ENCODE results near the gene HDAC11.
"Not testable (repeated sequence)": the region's sequence is repeated elsewhere in the genome, so short reads cannot be mapped to it uniquely, and the experiment has no call there.

HDAC11 gene

DNA sequence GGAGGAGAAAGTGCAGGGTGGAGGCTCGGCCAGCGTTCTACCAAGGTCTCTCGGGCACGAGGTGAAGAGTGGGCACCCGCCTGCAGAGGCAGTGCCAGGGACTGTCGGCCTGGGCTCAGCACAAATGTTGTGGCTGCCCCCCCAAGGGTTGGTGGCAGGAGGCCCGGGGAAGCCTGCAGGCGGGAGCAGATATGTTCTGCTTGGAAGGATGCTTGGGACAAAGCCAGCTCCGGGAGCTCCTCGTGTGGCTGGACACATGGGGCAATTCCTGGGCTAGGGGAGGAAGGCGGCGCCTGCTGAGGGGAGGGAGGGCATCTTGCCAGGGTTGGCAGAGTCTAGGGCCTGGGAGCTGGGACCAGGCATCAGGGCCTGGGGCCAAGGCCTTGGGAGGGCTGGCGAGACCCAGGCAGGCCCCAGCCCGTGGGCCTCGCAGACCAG, 38.4 kb downstream of the HDAC11 start:
- FAIRE-seq (no peak), DNase-seq (ENCODE audit: extremely low spot score, insufficient read length, low read depth) (no peak)

DNA sequence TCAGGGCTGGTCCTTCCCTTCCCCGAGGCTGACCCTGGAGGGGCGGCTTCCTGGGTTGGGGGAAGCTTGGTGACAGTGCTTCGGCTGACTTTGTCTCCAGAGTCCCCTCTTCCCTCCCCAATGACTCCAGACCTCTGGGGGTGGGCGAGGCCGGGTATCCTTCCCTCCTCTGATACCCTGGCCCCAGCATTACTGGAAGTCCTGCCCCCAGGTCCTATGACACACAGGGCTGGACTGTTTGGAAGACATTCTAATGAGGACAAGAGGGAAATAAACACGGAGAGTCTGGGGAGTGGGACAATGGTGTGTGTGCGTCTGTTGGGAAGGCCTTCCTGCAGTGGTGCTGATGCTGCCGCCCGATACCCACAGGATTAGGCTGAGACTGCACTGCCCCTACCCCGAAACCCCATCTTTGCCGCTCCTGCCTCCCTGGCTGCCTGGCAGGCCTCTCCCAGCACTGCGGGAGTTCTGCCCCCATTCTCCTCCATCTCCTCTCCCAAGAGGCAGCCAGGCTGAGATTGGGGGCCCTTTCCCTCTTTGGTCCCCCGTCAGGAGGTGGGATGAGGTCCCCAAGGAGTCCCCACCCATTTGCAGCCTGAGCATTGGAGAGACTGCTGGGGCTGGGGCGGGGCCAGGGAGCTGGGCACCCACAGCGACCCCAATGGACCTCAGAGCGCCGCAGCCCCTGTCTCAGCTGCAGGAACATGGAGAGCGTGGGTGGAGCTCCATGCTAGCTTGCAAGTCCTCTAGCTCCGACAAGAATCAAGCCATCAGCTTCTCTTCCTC, 39.1 kb downstream of the HDAC11 start:
- FAIRE-seq (no peak), DNase-seq (ENCODE audit: extremely low spot score, insufficient read length, low read depth) (no peak)

DNA sequence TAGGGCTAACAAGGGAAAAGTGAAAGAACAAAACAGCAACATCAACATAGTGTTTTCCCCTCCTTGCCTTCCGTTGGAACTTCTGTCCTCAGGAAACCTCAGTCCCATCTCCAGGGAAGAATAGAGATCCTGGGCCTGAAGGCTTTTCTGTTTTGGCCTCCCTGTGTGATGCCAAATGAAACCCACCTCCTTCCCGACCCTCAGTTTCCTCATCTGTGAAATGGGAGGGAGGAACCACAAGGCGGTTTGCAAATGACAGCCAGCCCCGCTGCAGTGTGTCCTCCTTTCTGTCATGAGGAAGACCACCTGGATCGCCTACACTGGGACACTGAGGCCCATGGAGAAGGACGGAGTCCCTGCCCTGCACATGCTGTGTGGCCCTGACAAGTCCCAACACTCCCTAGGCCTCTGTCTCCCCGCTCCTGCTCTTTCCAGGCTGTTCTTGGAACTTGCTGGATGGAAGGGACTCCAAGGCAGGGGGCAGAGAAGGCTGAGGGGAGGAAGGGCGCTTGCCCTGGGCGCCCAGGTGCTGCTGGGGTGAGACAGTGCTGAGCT, 40.3 kb downstream of the HDAC11 start:
- DNase-seq (ENCODE audit: extremely low spot score, insufficient read length, low read depth): no peak
- FAIRE-seq: no peak

DNA sequence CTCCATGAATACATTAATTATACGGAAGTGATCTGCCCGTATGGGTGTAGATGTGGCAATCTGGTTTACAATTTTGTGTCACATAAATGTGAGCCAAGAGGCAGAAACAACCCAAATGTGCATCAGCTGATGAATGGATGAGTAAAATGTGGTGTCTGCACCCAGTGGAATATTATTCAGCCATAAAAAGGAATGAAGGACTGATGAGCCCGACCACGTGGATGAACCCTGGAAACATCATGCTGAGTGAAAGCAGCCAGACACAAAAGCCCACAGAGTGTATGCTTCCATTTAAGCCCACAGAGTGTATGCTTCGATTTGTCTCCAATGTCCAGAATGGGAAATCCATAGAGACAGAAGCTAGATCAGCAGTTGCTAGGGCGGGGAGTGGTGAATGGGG, 41.2 kb downstream of the HDAC11 start:
- FAIRE-seq (no peak), DNase-seq (ENCODE audit: extremely low spot score, insufficient read length, low read depth) (no peak)

DNA sequence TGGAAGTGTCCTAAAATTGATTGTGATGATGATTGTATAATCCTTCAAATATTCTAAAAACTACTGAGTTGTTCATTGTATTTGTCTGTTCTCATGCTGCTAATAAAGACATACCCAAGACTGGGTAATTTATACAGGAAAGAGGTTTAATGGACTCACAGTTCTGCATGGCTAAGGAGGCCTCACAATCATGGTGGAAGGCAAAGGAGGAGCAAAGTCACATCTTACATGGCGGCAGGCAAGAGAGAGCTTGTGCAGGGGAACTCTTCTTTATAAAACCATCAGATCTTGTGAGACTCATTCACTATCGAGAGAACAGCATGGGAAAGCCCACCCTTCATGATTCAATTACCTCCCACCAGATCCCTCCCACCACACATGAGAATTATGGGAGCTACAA, 41.6 kb downstream of the HDAC11 start:
- not testable (repeated sequence) for DNase-seq (ENCODE audit: extremely low spot score, insufficient read length, low read depth); FAIRE-seq

DNA sequence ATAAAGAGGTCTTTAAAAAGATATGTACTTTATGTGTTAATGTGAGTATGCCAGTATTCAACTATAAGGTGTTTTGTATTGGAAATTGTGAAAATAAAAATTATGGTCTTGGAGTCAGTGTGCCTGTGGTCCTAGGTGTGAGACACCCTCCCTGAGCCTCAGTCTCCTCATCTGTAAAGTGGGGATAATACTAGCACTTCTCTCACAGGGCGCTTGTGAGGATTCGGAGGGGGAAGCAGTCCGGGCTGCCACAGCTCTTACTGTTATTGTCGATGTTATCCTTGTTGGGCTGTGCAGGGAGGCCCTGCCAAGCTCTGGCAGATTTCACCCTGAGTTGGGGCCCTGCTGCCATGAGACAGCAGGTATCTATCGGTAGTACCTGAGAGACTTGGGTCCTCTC, 42.1 kb downstream of the HDAC11 start:
- FAIRE-seq (no peak), DNase-seq (ENCODE audit: extremely low spot score, insufficient read length, low read depth) (no peak)

DNA sequence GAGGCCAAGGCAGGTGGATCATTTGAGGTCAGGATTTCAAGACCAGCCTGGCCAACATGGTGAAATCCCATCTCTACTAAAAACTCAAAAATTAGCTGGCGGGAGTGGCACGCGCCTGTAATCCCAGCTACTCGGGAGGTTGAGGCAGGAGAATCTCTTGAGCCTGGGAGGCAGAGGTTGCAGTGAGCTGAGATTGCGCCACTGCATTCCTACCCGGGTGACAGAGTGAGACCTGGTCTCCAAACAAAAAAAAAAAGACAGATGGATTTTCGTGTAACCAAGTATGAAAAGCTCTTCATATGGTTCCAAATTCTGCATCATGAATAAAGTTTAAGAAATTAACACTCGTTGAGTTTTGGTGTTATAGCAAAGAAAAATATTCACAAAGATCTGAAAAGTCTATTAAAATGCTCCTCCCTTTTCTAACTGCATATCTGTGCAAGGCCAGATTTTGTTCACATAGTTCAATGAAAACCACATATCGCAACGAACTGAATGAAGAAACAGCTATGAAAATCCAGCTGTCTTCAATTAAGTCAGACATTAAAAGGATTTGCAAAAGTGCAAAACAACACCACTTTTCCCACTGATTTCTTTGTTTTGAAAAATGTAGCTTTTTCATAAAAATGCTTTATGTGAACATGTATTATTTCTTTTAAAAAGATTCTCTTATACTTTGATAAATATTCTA, 45.0 kb downstream of the HDAC11 start:
- no peak for FAIRE-seq
- no peak for DNase-seq (ENCODE audit: extremely low spot score, insufficient read length, low read depth)

DNA sequence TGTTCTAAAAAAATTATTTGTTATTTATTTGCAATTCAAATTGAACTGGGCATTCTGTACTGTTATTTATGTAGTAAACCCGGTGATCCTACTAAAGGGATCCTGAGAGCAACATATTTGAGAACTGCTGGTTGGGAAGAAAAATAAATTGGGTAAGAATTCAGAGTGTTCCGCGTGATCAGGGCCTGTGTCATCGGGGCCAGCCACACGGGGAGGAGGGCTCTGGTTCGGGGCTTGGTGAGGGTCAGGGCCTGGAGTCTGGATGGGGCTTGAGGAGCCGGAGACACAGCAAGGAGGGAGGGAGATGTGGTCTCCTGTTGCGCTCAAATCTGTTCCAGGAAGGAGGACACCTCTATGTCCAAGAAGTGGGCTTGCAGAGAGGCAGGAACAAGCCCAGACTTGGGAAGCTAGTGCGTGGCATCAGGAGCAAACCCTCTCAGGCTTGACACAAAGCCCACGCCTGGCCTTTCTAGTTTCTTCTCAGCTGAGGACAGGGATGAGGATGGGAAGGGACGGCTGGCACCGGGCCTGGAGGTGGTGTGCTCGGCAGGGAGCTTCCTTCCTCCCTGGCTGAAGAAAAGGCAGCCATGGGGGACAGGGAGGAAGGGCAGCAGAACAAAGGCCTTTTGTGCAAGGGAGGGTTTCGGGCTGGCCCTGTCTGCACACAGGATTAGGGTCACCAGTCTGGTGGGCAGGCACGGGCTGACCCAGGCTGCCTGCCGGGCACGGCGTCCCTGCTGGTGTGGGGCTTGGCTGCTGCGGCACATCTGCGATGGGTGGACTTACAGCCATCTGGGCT, 45.9 kb downstream of the HDAC11 start:
- no peak for DNase-seq (ENCODE audit: extremely low spot score, insufficient read length, low read depth)
- no peak for FAIRE-seq

DNA sequence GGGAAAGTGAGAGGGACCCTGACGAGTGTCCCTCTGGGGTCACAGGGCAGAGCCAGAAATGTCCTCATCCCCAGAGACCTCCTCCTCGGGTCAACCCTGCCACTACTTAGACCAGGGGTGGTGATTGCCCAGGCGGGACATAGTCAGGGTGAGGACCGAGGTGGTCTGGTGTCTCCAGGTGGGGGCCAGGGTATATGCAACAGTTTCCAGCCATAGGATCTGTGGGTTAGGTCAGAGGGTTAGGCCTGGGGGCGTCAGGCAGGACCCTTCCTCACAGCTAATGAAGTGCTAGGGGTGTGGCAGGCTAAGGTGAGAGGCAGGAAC, 46.5 kb downstream of the HDAC11 start:
- DNase-seq (ENCODE audit: extremely low spot score, insufficient read length, low read depth) (no peak), FAIRE-seq (no peak)

DNA sequence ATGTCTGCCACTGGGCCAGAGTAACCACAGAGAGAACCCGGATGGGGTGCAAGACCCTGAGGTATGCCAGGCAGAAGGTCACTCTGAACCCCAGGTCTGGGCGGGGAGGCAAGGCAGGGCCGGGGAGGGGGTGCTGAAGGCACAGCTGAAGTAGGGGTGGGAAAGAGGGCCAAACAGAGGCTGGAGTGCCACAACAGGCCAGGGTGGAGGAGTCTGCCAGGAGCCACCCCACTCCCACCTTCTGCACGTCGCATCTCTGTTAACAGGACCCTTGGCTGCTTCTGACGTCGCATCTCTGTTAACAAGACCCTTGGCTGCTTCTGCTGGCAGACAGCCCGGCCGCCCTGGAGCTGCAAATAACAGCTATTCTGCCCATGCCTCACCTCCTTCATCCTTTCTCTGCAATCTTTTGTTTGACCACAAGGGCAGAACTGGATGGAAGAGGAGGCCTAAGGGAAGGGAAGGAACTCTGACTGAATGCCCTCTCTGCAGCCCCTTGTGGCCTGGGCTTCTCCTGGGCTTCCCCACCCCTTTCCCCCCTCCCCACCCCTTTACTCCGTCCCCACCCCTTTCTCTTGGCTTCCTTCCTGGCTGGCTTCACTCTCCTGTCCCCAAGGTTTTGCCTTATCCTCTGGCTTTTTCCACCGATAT, 48.2 kb downstream of the HDAC11 start:
- DNase-seq (ENCODE audit: extremely low spot score, insufficient read length, low read depth) (no peak), FAIRE-seq (no peak)

DNA sequence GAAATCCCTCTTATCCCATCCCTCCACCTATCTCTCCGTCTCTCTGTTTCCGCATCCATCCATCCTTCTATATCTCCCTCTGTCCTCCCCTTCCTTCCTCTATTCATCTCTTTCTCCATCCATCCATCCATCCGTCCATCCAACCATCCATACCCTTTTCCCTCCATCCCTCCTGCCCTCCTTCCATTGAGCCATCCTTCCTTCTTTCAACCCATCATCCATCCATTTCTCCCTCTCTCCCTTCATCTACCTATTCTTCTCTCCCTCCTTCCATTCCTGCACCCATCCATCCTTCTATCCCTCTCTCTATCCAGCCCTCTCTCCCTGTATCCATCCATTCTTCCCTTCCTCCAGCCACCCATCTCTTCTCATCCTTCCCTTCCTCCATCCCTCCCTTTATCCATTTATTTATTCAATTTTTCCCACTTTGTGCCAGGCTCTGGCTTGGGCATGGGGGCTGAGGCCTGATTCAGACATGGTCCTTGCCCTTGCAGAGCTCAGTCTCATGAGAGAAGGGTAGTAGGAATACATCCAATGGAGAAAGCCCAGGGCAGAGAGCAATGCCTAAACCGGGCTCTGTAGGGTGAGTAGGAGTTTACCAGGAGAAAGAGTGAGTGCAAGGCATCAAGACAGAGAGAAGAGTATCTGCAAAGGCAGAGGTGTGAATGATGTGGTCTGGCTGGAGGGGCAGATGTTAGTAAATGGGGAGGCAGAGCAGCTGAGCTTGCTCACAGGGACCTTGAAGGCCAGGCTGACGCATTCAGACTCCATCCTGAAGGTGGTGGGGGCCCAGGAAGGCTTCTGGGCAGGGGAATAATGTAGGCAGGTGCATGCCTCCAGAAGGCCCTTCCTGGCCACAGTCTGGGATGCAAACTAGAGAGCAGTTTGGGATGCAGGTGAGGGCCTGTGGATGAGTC, 49.3 kb downstream of the HDAC11 start:
- no peak for DNase-seq (ENCODE audit: extremely low spot score, insufficient read length, low read depth)
- FAIRE-seq: no peak

DNA sequence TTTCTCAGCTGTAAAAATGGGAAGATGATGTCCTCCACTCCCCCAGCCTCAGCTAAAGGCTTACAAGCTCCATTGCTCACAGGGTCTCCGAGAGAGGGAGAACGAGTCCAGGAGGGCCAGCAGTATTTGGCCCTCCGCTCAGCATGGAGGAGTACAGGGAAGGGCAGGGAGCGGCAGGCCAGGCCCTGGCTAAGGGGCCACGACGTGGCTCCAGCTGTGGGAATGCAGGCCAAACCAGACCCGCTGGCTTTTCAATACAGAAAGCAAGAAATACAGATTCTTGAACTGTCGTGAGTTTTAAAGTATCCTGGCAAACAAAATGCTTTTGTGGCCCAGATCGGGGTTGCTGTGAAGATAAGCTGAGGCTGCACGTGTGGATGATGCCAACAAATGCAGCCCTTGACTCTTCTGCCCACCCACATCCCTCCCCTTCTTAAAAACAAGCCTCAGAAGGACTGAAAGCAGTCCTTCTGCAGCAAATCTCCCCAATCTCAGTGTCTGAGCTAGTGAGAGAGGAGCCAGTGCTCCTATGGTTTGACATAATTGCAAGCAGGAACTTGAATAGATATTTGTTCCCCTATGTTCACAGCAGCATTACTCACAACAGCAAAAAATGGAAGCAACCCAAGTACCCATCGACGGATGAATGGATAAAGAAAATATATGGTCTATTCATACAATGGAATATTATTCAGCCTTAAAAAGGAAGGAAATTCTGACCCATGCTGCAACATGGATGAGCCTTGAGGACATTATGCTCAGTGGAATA, 50.3 kb downstream of the HDAC11 start:
- DNase-seq (ENCODE audit: extremely low spot score, insufficient read length, low read depth): no peak
- FAIRE-seq: no peak

DNA sequence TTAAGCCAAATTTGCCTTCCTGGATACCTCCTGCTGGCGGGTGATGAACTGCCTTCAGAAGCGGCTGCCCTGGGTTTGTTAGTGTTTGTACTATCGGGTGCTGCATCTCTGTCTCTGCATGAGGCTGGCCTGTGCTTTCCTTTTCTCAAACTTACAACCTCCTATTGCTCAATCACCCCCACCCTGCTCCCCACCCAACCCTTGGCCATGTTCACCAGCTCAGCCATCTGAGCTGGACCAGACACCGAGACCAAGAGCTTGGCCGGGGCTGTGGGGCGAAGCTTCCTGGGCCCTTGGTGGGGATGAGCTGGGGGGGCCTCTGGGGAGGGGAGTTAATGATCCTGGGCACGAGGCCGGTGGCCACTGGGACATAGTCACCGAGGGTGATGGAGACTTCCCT, 52.0 kb downstream of the HDAC11 start:
- no peak for FAIRE-seq
- DNase-seq (ENCODE audit: extremely low spot score, insufficient read length, low read depth): no peak

DNA sequence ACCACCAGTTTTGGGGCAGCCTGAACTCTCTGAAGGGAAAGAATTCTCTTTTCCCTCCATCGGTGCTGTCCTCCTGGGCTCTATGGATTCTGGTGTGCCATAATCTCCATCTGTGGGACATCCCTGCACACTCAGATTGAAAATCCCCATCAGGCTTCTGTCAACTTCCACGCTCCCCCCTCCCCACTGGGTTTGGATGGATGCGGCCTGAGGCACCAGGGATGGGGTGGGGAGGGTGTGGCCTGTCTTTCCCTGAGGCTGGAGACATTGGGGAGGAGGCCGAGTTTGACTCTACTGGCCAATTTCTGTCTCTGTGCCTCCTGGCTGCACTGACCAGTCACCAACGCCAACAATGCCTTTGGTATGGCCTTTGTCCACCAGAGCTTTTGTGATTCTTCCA, 52.5 kb downstream of the HDAC11 start:
- FAIRE-seq: no peak
- no peak for DNase-seq (ENCODE audit: extremely low spot score, insufficient read length, low read depth)

DNA sequence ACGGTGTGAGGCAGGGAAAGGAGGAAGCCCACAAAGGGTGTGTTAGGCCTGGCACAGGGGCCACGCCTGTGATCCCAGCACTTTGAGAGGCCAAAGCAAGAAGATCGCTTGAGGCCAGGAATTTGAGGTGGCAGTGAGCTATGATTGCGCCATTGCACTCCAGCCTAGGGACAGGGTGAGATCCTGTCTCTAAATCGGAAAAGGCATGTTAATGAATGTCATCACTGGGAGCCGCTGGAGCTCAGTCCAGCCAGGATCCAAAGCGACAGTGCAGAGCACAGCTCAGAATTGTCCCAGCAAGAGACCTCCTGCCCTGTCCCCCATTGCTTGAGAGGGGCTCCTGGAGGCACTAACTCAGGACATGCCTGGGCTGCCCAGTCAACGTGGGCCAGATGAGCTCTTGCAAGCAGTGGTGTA, 53.8 kb downstream of the HDAC11 start:
- DNase-seq (ENCODE audit: extremely low spot score, insufficient read length, low read depth) (no peak), FAIRE-seq (no peak)

DNA sequence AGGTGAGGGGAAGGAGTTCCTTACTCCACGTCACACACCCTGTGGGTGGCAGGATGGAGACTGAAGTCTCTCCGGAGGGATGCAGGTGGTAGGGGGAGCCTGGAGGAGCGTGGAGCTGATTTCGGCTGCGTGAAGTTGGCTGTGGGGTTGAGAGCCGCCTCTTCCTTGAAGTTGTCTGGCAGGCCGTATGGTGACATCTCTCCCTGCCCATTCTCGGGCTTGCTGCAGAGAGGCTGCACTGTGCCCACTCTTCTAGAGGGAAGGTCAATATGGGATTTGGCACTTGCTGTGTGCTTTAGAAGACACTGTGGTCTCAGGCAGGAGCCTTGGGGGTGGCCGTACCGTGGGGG, 55.4 kb downstream of the HDAC11 start:
- no peak for DNase-seq (ENCODE audit: extremely low spot score, insufficient read length, low read depth)
- FAIRE-seq: no peak

DNA sequence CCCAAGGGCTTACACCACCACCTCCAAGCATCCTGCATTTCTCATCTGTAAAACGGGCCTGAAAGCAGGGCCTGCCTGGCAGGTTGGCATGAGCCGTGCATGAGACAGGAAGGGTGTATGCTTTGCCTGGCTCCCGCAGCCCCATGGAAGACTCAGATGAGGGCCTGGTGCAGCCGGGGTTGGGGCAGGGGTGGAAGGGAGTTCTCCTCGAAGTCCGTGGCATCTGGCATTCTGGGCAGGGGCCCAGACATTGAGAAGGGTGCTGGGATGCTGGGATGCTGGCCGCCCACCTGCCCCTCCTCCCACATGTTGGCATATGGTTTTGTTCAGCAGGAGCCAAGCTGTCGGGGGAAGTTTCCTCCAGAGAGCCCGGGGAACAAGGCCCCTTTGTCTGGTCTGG, 55.8 kb downstream of the HDAC11 start:
- FAIRE-seq: no peak
- no peak for DNase-seq (ENCODE audit: extremely low spot score, insufficient read length, low read depth)

DNA sequence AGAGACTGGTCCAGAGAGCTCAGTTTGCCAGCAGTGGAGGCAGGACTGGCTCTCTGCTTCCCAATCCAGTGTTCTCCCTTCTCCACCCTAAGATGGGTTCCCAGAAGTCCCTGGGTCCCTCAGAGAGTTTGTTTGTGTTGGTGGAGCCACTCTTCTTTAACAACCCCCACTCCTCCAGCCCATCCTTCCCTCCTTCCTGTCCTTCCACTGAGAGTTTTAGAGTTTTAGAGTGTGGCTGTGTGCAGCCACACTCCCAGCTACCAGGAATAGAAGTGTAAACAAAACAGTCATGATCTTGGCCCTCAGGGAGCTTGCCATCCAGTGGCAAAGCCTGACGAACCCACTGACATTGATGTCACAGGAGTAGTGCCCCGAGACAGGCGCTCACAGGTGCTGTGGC, 56.3 kb downstream of the HDAC11 start:
- no peak for DNase-seq (ENCODE audit: extremely low spot score, insufficient read length, low read depth)
- FAIRE-seq: no peak

DNA sequence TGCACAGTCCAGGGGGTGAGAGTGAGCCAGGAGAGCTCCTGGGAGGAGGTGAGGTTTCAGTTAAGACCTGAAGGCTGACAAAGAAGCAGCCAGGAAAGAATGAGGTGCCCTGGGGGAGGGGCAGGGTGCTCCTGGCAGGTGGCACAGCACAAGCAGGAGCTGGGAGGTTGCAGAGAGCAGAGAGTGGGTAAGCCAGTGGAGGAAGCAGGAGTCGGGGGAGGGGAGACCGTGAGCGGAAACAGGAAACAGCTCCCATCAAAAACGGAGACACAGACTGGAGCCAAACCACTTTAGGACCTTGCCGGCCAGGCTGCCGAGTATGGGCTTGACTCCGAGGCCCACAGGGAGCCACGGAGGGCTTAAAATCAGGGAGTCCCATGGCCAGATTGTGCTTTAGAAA, 56.7 kb downstream of the HDAC11 start:
- DNase-seq (ENCODE audit: extremely low spot score, insufficient read length, low read depth) (no peak), FAIRE-seq (no peak)
